HepG2 (cell line): Measurements from ENCODE around the gene HARBI1. TPM values are rescaled to one million over a fixed set of nuclear protein-coding genes. Genes with fewer than 3 reads are reported as not detected.

ENCODE experiments used
- AKAP8 ChIP-seq: sonication (generic); formaldehyde crosslinking; IDR thresholded peaks from 2 replicates; pipeline ENCODE4 v1.5.1; 2020; ENCODE audit warnings: mild to moderate bottlenecking, missing genetic modification reagents
- ELF3 ChIP-seq: IDR thresholded peaks from 2 replicates; pipeline ENCODE4 v1.6.1; 2016; ENCODE audit warnings: missing genetic modification reagents, missing compliant biosample characterization
- ETV5 ChIP-seq: IDR thresholded peaks from 2 replicates; pipeline ENCODE4 v1.6.1; 2018; ENCODE audit warnings: missing biosample characterization, missing genetic modification reagents, inconsistent platforms, borderline replicate concordance
- FLYWCH1 ChIP-seq: sonication (generic); formaldehyde crosslinking; IDR thresholded peaks from 2 replicates; pipeline ENCODE4 v1.8.1; 2023; ENCODE audit warnings: mild to moderate bottlenecking, missing genetic modification reagents
- GATAD1 ChIP-seq: IDR thresholded peaks from 2 replicates; pipeline ENCODE4 v1.6.1; 2016; ENCODE audit warnings: missing genetic modification reagents, missing compliant biosample characterization
- KLF6 ChIP-seq: IDR thresholded peaks from 2 replicates; pipeline ENCODE4 v1.8.0; 2016; ENCODE audit warnings: missing biosample characterization, missing genetic modification reagents
- NR2F6 ChIP-seq, 2 experiments: IDR thresholded peaks; 2 replicates each; pipeline ENCODE4 v1.6.1; 2016; ENCODE audit warnings: antibody characterized with exemption in 1 of 2, mild to moderate bottlenecking in 1 of 2
- ONECUT2 ChIP-seq: sonication (generic); formaldehyde crosslinking; IDR thresholded peaks from 2 replicates; pipeline ENCODE4 v1.4.0; 2020; ENCODE audit warnings: missing genetic modification reagents
- STAG1 ChIP-seq: sonication (generic); formaldehyde crosslinking; IDR thresholded peaks from 2 replicates; pipeline ENCODE4 v1.4.0; 2020; ENCODE audit warnings: missing genetic modification reagents
- THAP11 ChIP-seq: IDR thresholded peaks from 2 replicates; pipeline ENCODE4 v1.6.1; 2016; ENCODE audit warnings: missing biosample characterization, missing genetic modification reagents
- XRCC5 ChIP-seq: fragments of 200-400 bp; formaldehyde crosslinking; optimal IDR thresholded peaks from 2 replicates; pipeline ENCODE3; 2017; ENCODE audit warnings: mild to moderate bottlenecking, low read length
- ZBTB21 ChIP-seq: sonication (generic); formaldehyde crosslinking; IDR thresholded peaks from 2 replicates; pipeline ENCODE4 v1.4.0; 2020; ENCODE audit warnings: missing genetic modification reagents
- ZBTB42 ChIP-seq: sonication (generic); formaldehyde crosslinking; IDR thresholded peaks from 2 replicates; pipeline ENCODE4 v1.5.0; 2020; ENCODE audit warnings: mild to moderate bottlenecking, missing genetic modification reagents
- ZGPAT ChIP-seq: IDR thresholded peaks from 2 replicates; pipeline ENCODE4 v1.6.1; 2016; ENCODE audit warnings: mild to moderate bottlenecking
- ZMAT3 ChIP-seq: sonication (generic); formaldehyde crosslinking; conservative IDR thresholded peaks from 2 replicates; pipeline ENCODE4 v1.7.0; 2021; ENCODE audit warnings: missing genetic modification reagents
- ZNF24 ChIP-seq: fragments of 450-650 bp; IDR thresholded peaks from 2 replicates; pipeline ENCODE4 v1.6.1; 2017; ENCODE audit warnings: antibody characterized with exemption, mild to moderate bottlenecking
- ZNF292 ChIP-seq: sonication (generic); formaldehyde crosslinking; IDR thresholded peaks from 2 replicates; pipeline ENCODE4 v1.8.1; 2022; ENCODE audit warnings: mild to moderate bottlenecking, low read depth, missing genetic modification reagents, borderline replicate concordance
- ZNF547 ChIP-seq: sonication (generic); formaldehyde crosslinking; IDR thresholded peaks from 2 replicates; pipeline ENCODE4 v1.5.1; 2020; ENCODE audit warnings: mild to moderate bottlenecking, missing genetic modification reagents
- ZNF598 ChIP-seq: sonication (generic); formaldehyde crosslinking; IDR thresholded peaks from 2 replicates; pipeline ENCODE4 v1.5.1; 2020; ENCODE audit warnings: mild to moderate bottlenecking, missing genetic modification reagents, borderline replicate concordance
- ZNF7 ChIP-seq: IDR thresholded peaks from 2 replicates; pipeline ENCODE4 v1.6.1; 2016; ENCODE audit warnings: missing biosample characterization, missing genetic modification reagents
- ZNF781 ChIP-seq: sonication (generic); formaldehyde crosslinking; IDR thresholded peaks from 2 replicates; pipeline ENCODE4 v1.5.1; 2020; ENCODE audit warnings: borderline replicate concordance, mild to moderate bottlenecking, missing genetic modification reagents; ENCODE audit errors: not compliant biosample characterization
- polyA plus RNA-seq, 8 experiments: library from polyadenylated mRNA; depleted of rRNA in 3 of 8; stranded (reverse) in 7 of 8; unstranded in 1 of 8; fragments of >200 nt; fragmentation: Illumina TruSeq in 4 of 8; extraction: Trizol in 4 of 8; gene quantifications; 2 replicates each; pipeline versions ENCODE4 v1.2.1 to v1.2.3, GENCODE V29; 2011 to 2016; ENCODE audit warnings: low read depth in 4 of 8, missing spikeins in 1 of 8, mixed read lengths in 1 of 8; ENCODE audit not compliant: insufficient read depth in 1 of 8
- total RNA-seq, 5 experiments: library from RNA; depleted of rRNA; stranded (reverse); fragments of >200 nt; fragmentation: Illumina TruSeq; extraction: Trizol; gene quantifications; 2 replicates each; pipeline ENCODE4 v1.2.3, GENCODE V29; 2016; ENCODE audit warnings: low read depth in 1 of 5
- TF ChIP-seq, protein P1 (sequence below): sonication (generic); IDR thresholded peaks from 2 replicates; pipeline ENCODE4 v1.6.1; 2016; ENCODE audit warnings: low read depth, borderline replicate concordance
- TF ChIP-seq, protein P2 (sequence below): sonication (generic); formaldehyde crosslinking; conservative IDR thresholded peaks from 2 replicates; pipeline ENCODE4 v1.8.0; 2022; ENCODE audit warnings: low read depth, missing genetic modification reagents
- TF ChIP-seq, protein P3 (sequence below): sonication (generic); formaldehyde crosslinking; IDR thresholded peaks from 2 replicates; pipeline ENCODE4 v1.5.0; 2020; ENCODE audit warnings: mild to moderate bottlenecking, missing genetic modification reagents, moderate library complexity

Gene HARBI1
- total and polyA plus RNA-seq, 2 of the 13 experiments (the other 11 are each of a cell fraction or from before 2014, with no cell fraction given) = 2.5 to 4.8 TPM

- TF ChIP-seq ZNF24 (no peak), FLYWCH1 (CRISPR knock-in tag) (no peak), STAG1 (peak; percentile 68), ZMAT3 (peak; percentile 55; the same call in 1 of the 2 replicates), THAP11 (peak; percentile 89), ZNF598 (CRISPR knock-in tag) (0 out of 2 replicates have a peak, but pooled peaks have one; percentile 10), ZNF292 (CRISPR knock-in tag) (peak; percentile 31; the same call in 1 of the 2 replicates), KLF6 (CRISPR knock-in tag) (peak; percentile 36; the same call in 1 of the 2 replicates), ELF3 (CRISPR knock-in tag) (peak; percentile 51; the same call in 1 of the 2 replicates), AKAP8 (no peak), ZNF7 (peak; percentile 3; the same call in 1 of the 2 replicates), ETV5 (CRISPR knock-in tag) (peak; percentile 85), XRCC5 (peak; percentile 52), ZBTB21 (CRISPR knock-in tag) (no peak), ZGPAT (CRISPR knock-in tag) (peak; percentile 76), ZNF781 (CRISPR knock-in tag) (peak; percentile 46), NR2F6 (IDR thresholded peaks at IDR 0.05) (no peak), NR2F6 (CRISPR knock-in tag; IDR thresholded peaks at IDR 0.05) (no peak), ZBTB42 (CRISPR knock-in tag) (no peak), GATAD1 (CRISPR knock-in tag) (peak; percentile 87), ZNF547 (CRISPR knock-in tag) (peak; percentile 18; the same call in 1 of the 2 replicates), ONECUT2 (CRISPR knock-in tag) (peak; percentile 41; the same call in 1 of the 2 replicates)
- TF ChIP-seq, protein P1, sequence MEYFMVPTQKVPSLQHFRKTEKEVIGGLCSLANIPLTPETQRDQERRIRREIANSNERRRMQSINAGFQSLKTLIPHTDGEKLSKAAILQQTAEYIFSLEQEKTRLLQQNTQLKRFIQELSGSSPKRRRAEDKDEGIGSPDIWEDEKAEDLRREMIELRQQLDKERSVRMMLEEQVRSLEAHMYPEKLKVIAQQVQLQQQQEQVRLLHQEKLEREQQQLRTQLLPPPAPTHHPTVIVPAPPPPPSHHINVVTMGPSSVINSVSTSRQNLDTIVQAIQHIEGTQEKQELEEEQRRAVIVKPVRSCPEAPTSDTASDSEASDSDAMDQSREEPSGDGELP = peak; percentile 14; the same call in 1 of the 2 replicates
- TF ChIP-seq, protein P2, sequence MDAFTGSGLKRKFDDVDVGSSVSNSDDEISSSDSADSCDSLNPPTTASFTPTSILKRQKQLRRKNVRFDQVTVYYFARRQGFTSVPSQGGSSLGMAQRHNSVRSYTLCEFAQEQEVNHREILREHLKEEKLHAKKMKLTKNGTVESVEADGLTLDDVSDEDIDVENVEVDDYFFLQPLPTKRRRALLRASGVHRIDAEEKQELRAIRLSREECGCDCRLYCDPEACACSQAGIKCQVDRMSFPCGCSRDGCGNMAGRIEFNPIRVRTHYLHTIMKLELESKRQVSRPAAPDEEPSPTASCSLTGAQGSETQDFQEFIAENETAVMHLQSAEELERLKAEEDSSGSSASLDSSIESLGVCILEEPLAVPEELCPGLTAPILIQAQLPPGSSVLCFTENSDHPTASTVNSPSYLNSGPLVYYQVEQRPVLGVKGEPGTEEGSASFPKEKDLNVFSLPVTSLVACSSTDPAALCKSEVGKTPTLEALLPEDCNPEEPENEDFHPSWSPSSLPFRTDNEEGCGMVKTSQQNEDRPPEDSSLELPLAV (CRISPR knock-in tag) = no peak
- TF ChIP-seq, protein P3, sequence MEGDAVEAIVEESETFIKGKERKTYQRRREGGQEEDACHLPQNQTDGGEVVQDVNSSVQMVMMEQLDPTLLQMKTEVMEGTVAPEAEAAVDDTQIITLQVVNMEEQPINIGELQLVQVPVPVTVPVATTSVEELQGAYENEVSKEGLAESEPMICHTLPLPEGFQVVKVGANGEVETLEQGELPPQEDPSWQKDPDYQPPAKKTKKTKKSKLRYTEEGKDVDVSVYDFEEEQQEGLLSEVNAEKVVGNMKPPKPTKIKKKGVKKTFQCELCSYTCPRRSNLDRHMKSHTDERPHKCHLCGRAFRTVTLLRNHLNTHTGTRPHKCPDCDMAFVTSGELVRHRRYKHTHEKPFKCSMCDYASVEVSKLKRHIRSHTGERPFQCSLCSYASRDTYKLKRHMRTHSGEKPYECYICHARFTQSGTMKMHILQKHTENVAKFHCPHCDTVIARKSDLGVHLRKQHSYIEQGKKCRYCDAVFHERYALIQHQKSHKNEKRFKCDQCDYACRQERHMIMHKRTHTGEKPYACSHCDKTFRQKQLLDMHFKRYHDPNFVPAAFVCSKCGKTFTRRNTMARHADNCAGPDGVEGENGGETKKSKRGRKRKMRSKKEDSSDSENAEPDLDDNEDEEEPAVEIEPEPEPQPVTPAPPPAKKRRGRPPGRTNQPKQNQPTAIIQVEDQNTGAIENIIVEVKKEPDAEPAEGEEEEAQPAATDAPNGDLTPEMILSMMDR = peak; percentile 84
Observed at GRCh38 chr11:46617134-46617971, at the start of gene HARBI1, which contains the start of gene ATG13 (continued).
